Lung microvascular endothelial cell (primary cell): ENCODE results near the gene ASXL1. TPM values are rescaled to one million over a fixed set of nuclear protein-coding genes. Genes with fewer than 3 reads are reported as not detected.
"Not testable (repeated sequence)": the region's sequence is repeated elsewhere in the genome, so short reads cannot be mapped to it uniquely, and the experiment has no call there.

Experiments used
- DNase-seq, 2 donors: peaks; one replicate each; pipeline versions ENCODE4 v3.0.0 to v3.0.0-alpha.2; 2010; ENCODE audit warnings: low read depth in 2 of 2
- total RNA-seq: library from RNA; depleted of rRNA; stranded (reverse); fragments of >200 nt; gene quantifications from 2 replicates; pipeline ENCODE4 v1.2.1, GENCODE V29; 2014

The ASXL1 gene
- total RNA-seq, 1 donor from 2014 or later: 42.5 TPM

DNA sequence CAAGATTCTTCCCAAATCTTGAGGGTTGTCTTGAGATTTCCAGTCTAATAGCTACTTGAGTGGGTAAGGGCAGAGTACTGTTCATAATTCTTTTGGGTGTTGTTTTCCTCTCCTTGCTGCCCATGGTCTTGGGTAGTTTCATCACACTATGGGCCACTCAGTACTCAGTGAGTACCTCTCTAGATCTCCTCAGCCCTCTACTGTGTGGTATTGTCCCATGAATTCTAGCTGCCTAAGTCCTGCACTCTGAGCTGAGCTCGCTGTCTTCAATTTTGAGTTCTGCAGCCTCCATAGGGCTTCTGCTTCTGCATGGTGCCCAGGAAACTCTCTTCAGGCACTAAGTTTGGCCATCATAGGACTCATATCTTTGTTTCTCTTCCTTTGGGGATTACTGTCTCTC, 42.3 kb downstream of the ASXL1 start:
- DNase-seq: no peak

GRCh38 chr20:32404017-32404416, 45.9 kb downstream of the ASXL1 start:
- DNase-seq: no peak

DNA sequence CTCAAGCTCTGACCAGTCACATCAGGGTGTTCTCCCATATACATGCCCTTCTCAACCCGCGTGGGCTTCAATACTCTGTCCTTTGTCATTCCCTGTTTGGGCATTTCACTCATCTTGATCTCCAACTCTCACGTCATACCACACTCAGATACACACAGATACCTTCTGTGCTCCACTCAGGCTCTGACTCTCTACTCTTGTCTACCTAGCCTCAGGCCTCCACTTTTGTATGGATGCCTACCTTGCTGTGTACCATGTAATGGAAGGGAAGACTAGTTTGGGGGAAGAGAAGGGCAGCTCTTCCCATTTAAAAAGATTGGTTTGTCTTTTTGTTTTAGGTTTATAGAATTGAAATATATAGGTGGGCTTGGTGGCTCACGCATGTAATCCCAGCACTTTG, 48.6 kb downstream of the ASXL1 start:
- DNase-seq: no peak

DNA sequence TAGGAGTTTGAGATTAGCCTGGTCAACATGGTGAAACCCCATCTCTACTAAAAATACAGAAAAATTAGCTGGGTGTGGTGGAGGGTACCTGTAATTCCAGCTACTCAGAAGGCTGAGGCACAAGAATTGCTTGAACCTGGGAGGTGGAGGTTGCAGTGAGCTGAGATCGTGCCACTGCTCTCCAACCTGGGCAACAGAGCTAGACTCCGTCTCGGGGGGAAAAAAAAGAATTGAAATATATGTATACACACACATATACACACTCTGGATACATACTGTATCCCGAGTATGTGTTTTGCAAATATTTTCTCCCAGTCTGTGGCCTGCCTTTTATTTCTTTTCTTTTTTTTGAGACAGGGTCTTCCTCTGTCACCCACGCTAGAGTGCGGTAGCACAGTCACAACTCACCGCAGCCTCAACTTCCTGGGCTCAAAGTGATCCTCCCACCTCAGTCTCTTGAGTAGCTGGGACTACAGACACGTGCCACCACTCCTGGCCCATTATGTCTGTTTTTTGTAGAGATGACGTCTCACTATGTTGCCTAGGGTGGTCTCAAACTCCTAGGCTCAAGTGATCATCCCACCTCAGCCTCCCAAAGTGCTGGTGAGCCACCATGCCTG, 49.1 kb downstream of the ASXL1 start:
- DNase-seq: not testable (repeated sequence)

- no peak for DNase-seq
Measured at GRCh38 chr20:32411955-32412706, 54.0 kb downstream of the ASXL1 start.

GRCh38 chr20:32415494-32415893, 57.4 kb downstream of the ASXL1 start:
- no peak for DNase-seq

- DNase-seq: no peak
Measured at GRCh38 chr20:32416206-32416605, 58.1 kb downstream of the ASXL1 start.

- no peak for DNase-seq
Measured at GRCh38 chr20:32418376-32418775, 60.2 kb downstream of the ASXL1 start.

GRCh38 chr20:32421290-32421689, 63.2 kb downstream of the ASXL1 start:
- DNase-seq: no peak

GRCh38 chr20:32427996-32428395, 69.9 kb downstream of the ASXL1 start:
- DNase-seq: no peak

DNA sequence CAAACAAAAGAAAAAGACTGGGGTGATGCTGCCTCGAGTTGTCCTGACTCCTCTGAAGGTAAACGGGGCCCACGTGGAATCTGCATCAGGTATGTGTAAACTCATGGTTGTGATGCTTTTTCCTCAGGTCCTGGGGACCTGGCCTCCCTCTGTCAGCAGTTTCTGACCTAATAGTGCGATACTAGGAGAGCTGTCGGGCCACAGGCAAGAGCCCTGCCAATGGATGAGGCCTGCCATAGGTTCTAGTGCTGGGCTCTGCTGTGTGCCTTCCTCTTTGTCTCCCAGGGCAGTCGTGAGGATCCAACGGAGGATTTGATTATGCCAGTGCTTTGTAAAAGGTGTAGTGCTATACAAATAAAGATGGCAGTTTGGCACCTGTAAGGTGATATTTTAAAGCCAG, 71.2 kb downstream of the ASXL1 start:
- no peak for DNase-seq

- DNase-seq: no peak
Measured at GRCh38 chr20:32429745-32430360, 71.7 kb downstream of the ASXL1 start.

GRCh38 chr20:32431457-32431856, 73.3 kb downstream of the ASXL1 start:
- no peak for DNase-seq

- DNase-seq: no peak
Measured at GRCh38 chr20:32432277-32432676, 74.1 kb downstream of the ASXL1 start.

- DNase-seq: peak in 1 of 2 donors; percentile 89
Measured at GRCh38 chr20:32433311-32434021, 75.3 kb downstream of the ASXL1 start.

- DNase-seq: no peak
Measured at GRCh38 chr20:32434434-32434833, 76.3 kb downstream of the ASXL1 start.

DNA sequence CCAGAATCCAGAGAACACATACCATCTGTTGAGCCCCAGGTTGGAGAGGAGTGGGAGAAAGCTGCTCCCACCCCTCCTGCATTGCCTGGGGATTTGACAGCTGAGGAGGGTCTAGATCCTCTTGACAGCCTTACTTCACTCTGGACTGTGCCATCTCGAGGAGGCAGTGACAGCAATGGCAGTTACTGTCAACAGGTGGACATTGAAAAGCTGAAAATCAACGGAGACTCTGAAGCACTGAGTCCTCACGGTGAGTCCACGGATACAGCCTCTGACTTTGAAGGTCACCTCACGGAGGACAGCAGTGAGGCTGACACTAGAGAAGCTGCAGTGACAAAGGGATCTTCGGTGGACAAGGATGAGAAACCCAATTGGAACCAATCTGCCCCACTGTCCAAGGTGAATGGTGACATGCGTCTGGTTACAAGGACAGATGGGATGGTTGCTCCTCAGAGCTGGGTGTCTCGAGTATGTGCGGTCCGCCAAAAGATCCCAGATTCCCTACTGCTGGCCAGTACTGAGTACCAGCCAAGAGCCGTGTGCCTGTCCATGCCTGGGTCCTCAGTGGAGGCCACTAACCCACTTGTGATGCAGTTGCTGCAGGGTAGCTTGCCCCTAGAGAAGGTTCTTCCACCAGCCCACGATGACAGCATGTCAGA, 77.4 kb downstream of the ASXL1 start:
- DNase-seq: no peak

- DNase-seq: no peak
Measured at GRCh38 chr20:32436142-32436861, 78.2 kb downstream of the ASXL1 start.

DNA sequence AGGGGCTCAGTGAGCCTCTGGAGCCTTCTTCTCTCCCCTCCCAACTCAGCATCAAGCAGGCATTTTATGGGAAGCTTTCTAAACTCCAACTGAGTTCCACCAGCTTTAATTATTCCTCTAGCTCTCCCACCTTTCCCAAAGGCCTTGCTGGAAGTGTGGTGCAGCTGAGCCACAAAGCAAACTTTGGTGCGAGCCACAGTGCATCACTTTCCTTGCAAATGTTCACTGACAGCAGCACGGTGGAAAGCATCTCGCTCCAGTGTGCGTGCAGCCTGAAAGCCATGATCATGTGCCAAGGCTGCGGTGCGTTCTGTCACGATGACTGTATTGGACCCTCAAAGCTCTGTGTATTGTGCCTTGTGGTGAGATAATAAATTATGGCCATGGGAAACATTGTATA, 78.8 kb downstream of the ASXL1 start:
- no peak for DNase-seq

DNA sequence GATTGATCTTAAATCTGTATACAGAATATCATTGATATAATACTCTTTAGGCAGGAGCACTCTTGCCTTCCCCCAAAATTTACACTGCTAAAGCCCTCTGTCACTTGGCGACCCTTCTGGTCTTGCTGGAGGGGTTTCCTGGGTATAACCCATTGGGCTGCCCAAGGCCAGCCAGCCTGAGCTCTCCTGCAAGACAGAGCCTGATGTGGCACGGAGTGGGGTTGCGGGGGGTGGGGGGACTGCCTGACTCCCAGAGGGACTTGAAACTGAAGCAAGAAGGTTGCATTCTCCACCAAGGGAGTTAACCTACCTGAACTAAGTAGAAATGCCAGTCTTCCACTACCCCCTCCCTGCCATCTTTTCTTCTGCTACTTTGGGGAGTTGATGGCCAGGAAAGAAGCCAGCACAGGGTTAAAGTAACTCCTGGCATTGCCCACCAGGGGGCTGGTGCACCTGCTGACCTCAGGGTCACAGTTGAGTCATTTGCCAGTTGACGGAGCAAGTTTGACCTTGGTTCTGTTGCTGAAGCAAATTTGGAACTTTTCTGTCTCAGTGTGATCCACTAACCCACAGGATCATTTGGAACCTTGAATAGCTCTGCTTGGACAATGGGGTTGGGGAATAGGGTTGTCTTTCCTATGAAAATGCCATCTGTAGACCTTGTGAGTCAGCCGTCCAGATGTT, 79.4 kb downstream of the ASXL1 start:
- no peak for DNase-seq
